Colonic mucosa (tissue), 4 donors: ENCODE data around the gene PGRMC2. TPM values are rescaled to one million over a fixed set of nuclear protein-coding genes. Genes with fewer than 3 reads are reported as not detected.

Experiments
- DNase-seq: peaks from one replicate; pipeline ENCODE4 v3.0.0-alpha.2; 2020
- H3K27ac ChIP-seq: fragments of 200-600 bp; one replicate; pipeline ENCODE4 v1.8.0; 2021
- H3K27me3 ChIP-seq: fragments of 200-600 bp; one replicate; pipeline ENCODE4 v1.8.0; 2021
- H3K36me3 ChIP-seq: fragments of 200-600 bp; one replicate; pipeline ENCODE4 v1.8.0; 2021
- H3K4me1 ChIP-seq: fragments of 200-600 bp; one replicate; pipeline ENCODE4 v1.8.0; 2021; ENCODE audit warnings: mild to moderate bottlenecking
- H3K4me3 ChIP-seq: fragments of 200-600 bp; one replicate; pipeline ENCODE4 v1.8.0; 2021
- H3K9ac ChIP-seq, 2 donors: one replicate each; pipeline ENCODE4 v1.7.0; 2013; ENCODE audit warnings: control low read depth in 2 of 2, low read depth in 2 of 2, low read length in 2 of 2
- H3K9me3 ChIP-seq: fragments of 200-600 bp; one replicate; pipeline ENCODE4 v1.8.0; 2021
- CTCF ChIP-seq: fragments of 200-600 bp; IDR thresholded peaks from one replicate; pipeline ENCODE4 v1.8.0; 2022; ENCODE audit warnings: antibody characterized with exemption, mild to moderate bottlenecking
- intact Hi-C: fragments of 100-400 bp; cut with DNase I; formaldehyde crosslinking; loops from one replicate; pipeline ENCODE4 v1.14.1; 2022
- total RNA-seq, 2 donors: library from RNA; stranded (reverse); fragmentation: NEBNext Ultra II Directional in 1 of 2; extraction: Animal tissue kit (Norgen Biotek cat#: 25700) in 1 of 2; gene quantifications; one replicate each; pipeline ENCODE4 v1.2.1, GENCODE V29; 2021
- donor health status: healthy.
- donor health status: DM: no; HTN: no; CAD: no.
- donor health status: DM: no; HTN: no; CAD: no.

Gene PGRMC2
- total RNA-seq, 2 donors from 2014 or later = 76.3 to 116 TPM

GRCh38 chr4:128307123-128307571 is 19.5 kb upstream of the PGRMC2 start:
- intact Hi-C loops = no loop called here
- H3K27me3 ChIP-seq = no peaks in the 10 kb centered on the region
- peaks cover 4% of the 10 kb centered on the region for H3K4me1 ChIP-seq
- no peak overlapping the region for H3K4me3 ChIP-seq
- DNase-seq = no peak
- no peaks in the 10 kb centered on the region for H3K9me3 ChIP-seq
- H3K9ac ChIP-seq = no peak overlapping the region
- no peaks in the 10 kb centered on the region for H3K36me3 ChIP-seq
- H3K27ac ChIP-seq = no peak overlapping the region
- TF ChIP-seq CTCF = no peak

GRCh38 chr4:128305942-128306341 is 18.3 kb upstream of the PGRMC2 start:
- Histone ChIP-seq H3K9ac (no peak overlapping the region), H3K27me3 (no peaks in the 10 kb centered on the region), H3K4me1 (peaks cover 4% of the 10 kb centered on the region), H3K9me3 (no peaks in the 10 kb centered on the region), H3K27ac (no peak overlapping the region), H3K36me3 (no peaks in the 10 kb centered on the region), H3K4me3 (no peak overlapping the region)
- DNase-seq = no peak
- intact Hi-C loops = no loop called here
- no peak for TF ChIP-seq CTCF

GRCh38 chr4:128303986-128304385 is 16.4 kb upstream of the PGRMC2 start:
- intact Hi-C loops = no loop called here
- H3K27ac ChIP-seq = no peak overlapping the region
- H3K36me3 ChIP-seq = no peaks in the 10 kb centered on the region
- H3K4me1 ChIP-seq = no peaks in the 10 kb centered on the region
- no peak for DNase-seq
- H3K9me3 ChIP-seq = no peaks in the 10 kb centered on the region
- no peaks in the 10 kb centered on the region for H3K27me3 ChIP-seq
- H3K4me3 ChIP-seq = no peak overlapping the region
- H3K9ac ChIP-seq = no peak overlapping the region
- TF ChIP-seq CTCF = no peak

GRCh38 chr4:128303405-128303785 is 15.8 kb upstream of the PGRMC2 start:
- no peak for DNase-seq
- no peak for TF ChIP-seq CTCF
- no peak overlapping the region for H3K4me3 ChIP-seq
- H3K36me3 ChIP-seq = no peaks in the 10 kb centered on the region
- H3K9me3 ChIP-seq = no peaks in the 10 kb centered on the region
- intact Hi-C loops = no loop called here
- H3K9ac ChIP-seq = no peak overlapping the region
- no peaks in the 10 kb centered on the region for H3K27me3 ChIP-seq
- no peaks in the 10 kb centered on the region for H3K4me1 ChIP-seq
- H3K27ac ChIP-seq = no peak overlapping the region

- Histone ChIP-seq H3K9me3 (no peaks in the 10 kb centered on the region), H3K4me1 (no peaks in the 10 kb centered on the region), H3K4me3 (no peak overlapping the region), H3K27me3 (no peaks in the 10 kb centered on the region), H3K36me3 (no peaks in the 10 kb centered on the region), H3K9ac (no peak overlapping the region), H3K27ac (no peak overlapping the region)
- DNase-seq = no peak
- intact Hi-C loops = no loop called here
- no peak for TF ChIP-seq CTCF
These were observed 14.4 kb upstream of the PGRMC2 start for GRCh38 chr4:128301979-128302378.

GRCh38 chr4:128299848-128300247 is 12.2 kb upstream of the PGRMC2 start:
- Histone ChIP-seq H3K27ac (no peak overlapping the region), H3K36me3 (no peaks in the 10 kb centered on the region), H3K9ac (no peak overlapping the region), H3K27me3 (no peaks in the 10 kb centered on the region), H3K9me3 (no peaks in the 10 kb centered on the region), H3K4me1 (no peaks in the 10 kb centered on the region), H3K4me3 (no peak overlapping the region)
- no peak for DNase-seq
- intact Hi-C loops = loop anchor here (5.0 kb wide), 1 partner anchor 252 kb away; no protein-coding TSS in a partner anchor
- no peak for TF ChIP-seq CTCF
